Keratinocyte (primary cell): Measurements from ENCODE around the gene CD2AP.

Experiments
- EZH2 ChIP-seq: IDR thresholded peaks from one replicate; pipeline ENCODE4 v1.6.1; 2012; ENCODE audit warnings: inconsistent platforms, mild to moderate bottlenecking, low read length, moderate library complexity
- TF ChIP-seq, protein P1 (sequence below), 3 experiments: IDR thresholded peaks in 1 of 3; conservative IDR thresholded peaks in 1 of 3; optimal IDR thresholded peaks in 1 of 3; 2 replicates in 2 of 3; 3 replicates in 1 of 3; pipeline versions ENCODE3 to v1.5.1; 2011; ENCODE audit warnings: low read length in 3 of 3, mild to moderate bottlenecking in 3 of 3, moderate library complexity in 2 of 3, control low read depth in 1 of 3, inconsistent platforms in 1 of 3; ENCODE audit not compliant: insufficient read depth in 2 of 3; ENCODE audit errors: extremely low read depth in 1 of 3

DNA sequence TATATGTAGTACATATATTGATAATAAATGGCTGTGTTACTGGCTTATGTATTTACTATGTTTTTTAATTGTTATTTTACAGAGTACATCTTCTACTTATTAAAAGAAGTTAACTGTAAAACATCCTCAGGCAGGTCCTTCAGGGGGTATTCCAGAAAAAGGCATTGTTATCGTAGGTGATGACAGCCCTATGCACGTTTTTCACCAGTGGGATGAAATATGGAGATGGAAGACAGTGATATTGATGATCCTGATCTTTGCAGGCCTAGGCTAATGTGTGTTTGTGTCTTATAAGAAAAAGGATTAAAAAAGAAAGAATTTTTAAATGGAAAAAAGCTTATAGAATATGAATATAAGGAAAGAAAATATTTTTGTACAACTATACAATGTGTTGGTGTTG is 7.5 kb downstream of the CD2AP start:
- TF ChIP-seq, protein P1, sequence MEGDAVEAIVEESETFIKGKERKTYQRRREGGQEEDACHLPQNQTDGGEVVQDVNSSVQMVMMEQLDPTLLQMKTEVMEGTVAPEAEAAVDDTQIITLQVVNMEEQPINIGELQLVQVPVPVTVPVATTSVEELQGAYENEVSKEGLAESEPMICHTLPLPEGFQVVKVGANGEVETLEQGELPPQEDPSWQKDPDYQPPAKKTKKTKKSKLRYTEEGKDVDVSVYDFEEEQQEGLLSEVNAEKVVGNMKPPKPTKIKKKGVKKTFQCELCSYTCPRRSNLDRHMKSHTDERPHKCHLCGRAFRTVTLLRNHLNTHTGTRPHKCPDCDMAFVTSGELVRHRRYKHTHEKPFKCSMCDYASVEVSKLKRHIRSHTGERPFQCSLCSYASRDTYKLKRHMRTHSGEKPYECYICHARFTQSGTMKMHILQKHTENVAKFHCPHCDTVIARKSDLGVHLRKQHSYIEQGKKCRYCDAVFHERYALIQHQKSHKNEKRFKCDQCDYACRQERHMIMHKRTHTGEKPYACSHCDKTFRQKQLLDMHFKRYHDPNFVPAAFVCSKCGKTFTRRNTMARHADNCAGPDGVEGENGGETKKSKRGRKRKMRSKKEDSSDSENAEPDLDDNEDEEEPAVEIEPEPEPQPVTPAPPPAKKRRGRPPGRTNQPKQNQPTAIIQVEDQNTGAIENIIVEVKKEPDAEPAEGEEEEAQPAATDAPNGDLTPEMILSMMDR (optimal IDR thresholded peaks at IDR 0.05 in 1 of 3, IDR thresholded peaks at IDR 0.05 in 1 of 3, conservative IDR thresholded peaks at IDR 0.05 in 1 of 3; ENCODE audit: extremely low read depth in 1 of 3, insufficient read depth in 2 of 3, low read length in 3 of 3), result no peak
- no peak for TF ChIP-seq EZH2
